Brain microvascular endothelial cell (primary cell): ENCODE data around the gene LZTS3.

ENCODE experiments used
- DNase-seq: peaks from one replicate; pipeline ENCODE4 v3.0.0-alpha.2; 2020
- H3K27ac ChIP-seq: fragments of 250-450 bp; sonication (Bioruptor Pico); 2 replicates; pipeline ENCODE4 v1.5.1; 2020; ENCODE audit warnings: mild to moderate bottlenecking, moderate library complexity
- H3K27me3 ChIP-seq: fragments of 250-450 bp; sonication (Bioruptor Pico); replicated peaks from 2 replicates; pipeline ENCODE4 v1.5.1; 2020; ENCODE audit warnings: mild to moderate bottlenecking
- H3K36me3 ChIP-seq: fragments of 250-450 bp; sonication (Bioruptor Pico); replicated peaks from 2 replicates; pipeline ENCODE4 v1.5.1; 2020; ENCODE audit warnings: mild to moderate bottlenecking
- H3K4me3 ChIP-seq: 2 replicates; pipeline ENCODE4 v1.5.1; 2011; ENCODE audit warnings: low read depth, mild to moderate bottlenecking, control low read depth, low read length, moderate library complexity
- in situ Hi-C: cut with HindIII; loops from 2 replicates; pipeline ENCODE4 v1.10.0; 2017; ENCODE audit warnings: low sequenced_read_pairs, low pct_ligation_motif_present
- TF ChIP-seq, protein P1 (sequence below): IDR thresholded peaks from 2 replicates; pipeline ENCODE4 v1.5.1; 2011; ENCODE audit warnings: low read depth, mild to moderate bottlenecking, moderate library complexity, low read length, control low read depth, inconsistent platforms; ENCODE audit errors: missing control alignments

LZTS3 gene

DNA sequence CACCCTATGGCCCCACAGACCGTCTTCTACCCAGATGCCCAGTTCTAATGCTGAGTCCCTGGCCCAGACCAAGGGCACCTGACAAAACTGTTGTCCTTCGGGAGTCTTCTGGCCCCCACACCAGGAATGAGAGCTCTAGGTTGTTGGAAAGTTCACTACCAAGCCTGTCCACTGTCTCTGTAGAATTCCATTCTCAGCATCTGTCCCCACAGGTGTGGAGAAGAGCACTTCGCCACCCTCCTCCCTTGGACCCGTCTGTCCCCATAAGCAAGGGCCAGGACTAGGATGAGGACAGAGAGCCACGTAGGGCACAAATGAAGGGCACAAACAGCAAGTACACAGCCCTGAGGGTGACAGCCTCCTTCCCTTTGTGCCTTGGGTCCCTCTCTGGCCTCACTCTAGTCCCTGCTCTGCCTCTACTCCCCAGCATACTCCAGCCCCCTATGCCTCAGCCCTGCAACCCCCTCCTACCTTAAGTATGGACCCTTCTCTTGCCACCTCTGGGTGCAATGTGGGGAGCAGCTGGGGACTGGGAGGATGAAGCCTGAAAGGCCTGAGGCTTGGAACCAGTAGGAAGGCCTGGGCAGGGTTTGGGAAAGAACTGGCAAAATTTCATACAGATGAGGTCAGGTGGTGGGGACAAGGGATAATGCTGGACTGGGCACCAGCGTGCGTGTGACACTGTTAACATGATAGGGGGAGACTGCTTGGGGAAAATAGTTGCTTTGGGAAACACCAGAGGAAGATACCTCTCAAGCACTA is 4.3 kb downstream of the LZTS3 start:
- Histone ChIP-seq H3K27ac (no peak overlapping the region), H3K36me3 (no peaks in the 10 kb centered on the region), H3K27me3 (no peaks in the 10 kb centered on the region), H3K4me3 (no peak overlapping the region)
- TF ChIP-seq, protein P1, sequence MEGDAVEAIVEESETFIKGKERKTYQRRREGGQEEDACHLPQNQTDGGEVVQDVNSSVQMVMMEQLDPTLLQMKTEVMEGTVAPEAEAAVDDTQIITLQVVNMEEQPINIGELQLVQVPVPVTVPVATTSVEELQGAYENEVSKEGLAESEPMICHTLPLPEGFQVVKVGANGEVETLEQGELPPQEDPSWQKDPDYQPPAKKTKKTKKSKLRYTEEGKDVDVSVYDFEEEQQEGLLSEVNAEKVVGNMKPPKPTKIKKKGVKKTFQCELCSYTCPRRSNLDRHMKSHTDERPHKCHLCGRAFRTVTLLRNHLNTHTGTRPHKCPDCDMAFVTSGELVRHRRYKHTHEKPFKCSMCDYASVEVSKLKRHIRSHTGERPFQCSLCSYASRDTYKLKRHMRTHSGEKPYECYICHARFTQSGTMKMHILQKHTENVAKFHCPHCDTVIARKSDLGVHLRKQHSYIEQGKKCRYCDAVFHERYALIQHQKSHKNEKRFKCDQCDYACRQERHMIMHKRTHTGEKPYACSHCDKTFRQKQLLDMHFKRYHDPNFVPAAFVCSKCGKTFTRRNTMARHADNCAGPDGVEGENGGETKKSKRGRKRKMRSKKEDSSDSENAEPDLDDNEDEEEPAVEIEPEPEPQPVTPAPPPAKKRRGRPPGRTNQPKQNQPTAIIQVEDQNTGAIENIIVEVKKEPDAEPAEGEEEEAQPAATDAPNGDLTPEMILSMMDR, result no peak
- DNase-seq, result no peak
- in situ Hi-C loops, result no loop called here

DNA sequence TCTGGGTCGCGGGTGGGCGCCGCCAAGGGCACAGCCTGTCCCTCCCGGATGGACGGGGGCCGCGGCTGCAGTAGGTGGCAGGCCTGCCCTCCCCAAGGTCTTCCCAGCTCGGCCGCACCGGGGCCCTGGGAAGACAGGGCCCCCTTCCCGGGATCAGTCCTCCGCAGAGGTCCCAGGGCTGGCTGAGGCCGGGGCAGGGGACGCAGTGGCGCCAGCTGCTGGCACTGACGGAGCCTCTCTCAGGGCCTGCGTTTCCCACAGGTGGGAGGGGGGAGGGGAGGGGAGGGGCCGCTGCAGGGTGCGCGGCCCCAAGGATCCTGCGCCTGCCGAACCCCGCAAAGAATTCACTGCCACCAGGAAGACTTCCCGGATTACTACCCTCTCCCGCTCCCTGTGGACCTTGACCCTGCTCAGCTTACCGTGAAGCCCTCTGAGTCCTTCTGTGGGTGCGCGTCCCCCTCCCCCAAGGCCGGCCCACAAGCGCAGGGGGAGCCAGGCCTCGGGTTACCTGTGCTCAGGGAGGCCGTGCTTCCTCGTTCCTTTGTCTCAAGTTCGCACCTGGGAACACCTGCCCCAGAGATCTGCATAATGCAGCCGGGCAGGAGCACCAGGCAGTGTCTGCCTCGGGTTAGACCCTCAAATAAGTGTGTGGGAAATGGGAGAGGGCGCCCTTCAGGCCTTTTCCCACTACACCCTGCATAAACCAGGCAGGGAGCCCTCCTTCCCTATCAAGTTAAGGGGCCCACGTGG is 5.1 kb downstream of the LZTS3 start:
- Histone ChIP-seq H3K4me3 (no peak overlapping the region), H3K36me3 (no peaks in the 10 kb centered on the region), H3K27me3 (no peaks in the 10 kb centered on the region), H3K27ac (no peak overlapping the region)
- TF ChIP-seq, protein P1, result no peak
- in situ Hi-C loops, result no loop called here
- DNase-seq, result no peak

DNA sequence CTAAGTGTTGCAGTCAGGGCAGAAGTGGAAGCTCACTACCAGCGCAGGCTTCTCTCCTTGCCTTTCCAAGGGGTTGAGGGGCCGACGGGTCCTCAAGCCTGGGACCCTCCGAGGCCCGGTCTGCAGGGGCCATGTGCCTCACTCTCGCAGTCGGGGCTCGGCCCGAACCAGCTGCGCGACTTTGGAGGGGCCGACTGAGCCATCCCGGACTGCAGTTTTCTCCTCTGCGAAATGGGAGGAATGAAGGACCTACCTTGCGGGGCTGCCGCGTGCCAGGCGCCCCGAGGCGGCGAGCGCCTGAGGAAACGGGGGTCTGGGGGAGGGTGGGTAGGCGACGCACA is 5.6 kb downstream of the LZTS3 start:
- in situ Hi-C loops, result no loop called here

DNA sequence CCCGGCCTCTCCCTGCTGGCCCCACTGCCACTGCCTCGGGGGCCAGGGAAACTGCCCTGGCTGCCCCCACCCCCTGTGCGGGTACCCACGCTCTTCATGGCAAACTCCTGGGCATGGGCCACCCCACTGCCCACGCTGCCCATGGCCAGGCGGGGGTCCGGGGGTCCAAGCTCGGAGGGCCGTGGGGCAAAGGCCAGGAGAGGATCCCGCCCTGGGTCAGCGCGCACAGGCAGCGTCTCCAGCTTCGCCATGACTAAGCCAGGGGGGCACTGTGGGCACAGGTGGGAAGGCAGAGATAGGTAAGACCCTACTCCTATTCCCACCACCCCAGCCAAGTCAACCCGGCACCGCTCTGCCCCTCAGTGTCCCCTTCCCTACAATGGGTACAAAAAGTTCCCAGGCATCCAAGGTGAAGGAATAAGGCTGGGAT is 6.4 kb downstream of the LZTS3 start:
- Histone ChIP-seq H3K27me3 (no peaks in the 10 kb centered on the region), H3K4me3 (no peak overlapping the region), H3K27ac (no peak overlapping the region), H3K36me3 (no peaks in the 10 kb centered on the region)
- in situ Hi-C loops, result no loop called here
- no peak for DNase-seq
- TF ChIP-seq, protein P1, result no peak

More for the DNA sequence above, 5.6 kb downstream of the LZTS3 start:
- TF ChIP-seq, protein P1, result no peak
- H3K36me3 ChIP-seq, result no peaks in the 10 kb centered on the region
- H3K27ac ChIP-seq, result no peak overlapping the region
- H3K27me3 ChIP-seq, result no peaks in the 10 kb centered on the region
- no peak overlapping the region for H3K4me3 ChIP-seq
- no peak for DNase-seq

DNA sequence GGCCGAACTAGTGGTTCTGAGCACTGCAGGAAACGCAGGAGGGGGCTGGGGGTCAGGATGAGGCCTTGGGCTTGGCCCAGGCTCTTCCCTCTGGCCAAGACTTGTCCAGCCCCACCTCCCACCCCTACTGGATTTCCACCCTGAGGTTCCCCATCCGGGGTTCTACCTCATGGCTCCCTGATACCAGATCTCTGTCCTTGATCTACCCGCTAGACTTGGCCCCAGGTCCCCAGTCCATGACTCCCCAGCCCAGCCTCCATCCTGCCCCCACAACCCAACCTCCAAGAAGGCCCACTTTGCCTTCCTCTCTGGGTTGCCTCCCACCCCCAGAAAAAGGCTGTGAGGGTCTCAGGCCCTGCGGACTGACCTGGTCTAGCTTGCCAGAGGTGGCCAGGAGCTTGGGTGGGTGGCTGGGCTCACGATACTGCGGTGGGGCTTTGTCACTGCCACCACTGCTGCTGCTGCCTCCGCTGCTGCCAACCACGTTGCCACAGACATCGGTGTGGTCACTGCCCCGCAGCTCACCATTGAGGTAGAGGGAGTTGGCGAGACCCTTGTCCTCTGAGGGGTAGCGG is 6.9 kb downstream of the LZTS3 start:
- Histone ChIP-seq H3K27ac (no peak overlapping the region), H3K27me3 (no peaks in the 10 kb centered on the region), H3K4me3 (no peak overlapping the region), H3K36me3 (no peaks in the 10 kb centered on the region)
- in situ Hi-C loops, result no loop called here
- no peak for DNase-seq
- TF ChIP-seq, protein P1, result no peak
